HepG2 (cell line): ENCODE results near the gene ZBTB21. TPM values are rescaled to one million over a fixed set of nuclear protein-coding genes. Genes with fewer than 3 reads are reported as not detected.

Source experiments
- ATAC-seq: fragments of 200-7000 bp; cut with Tn5 transposase; 3 replicates; pipeline ENCODE4 v1.9.1; 2020; ENCODE audit warnings: mild to moderate bottlenecking, moderate library complexity
- BruUV-seq: library from RNA; stranded (reverse); fragments of 400-500 nt; replicated peaks from 2 replicates; lab custom pipeline; 2021; lab: Mats Ljungman, UMichigan
- CTCF ChIA-PET: fragments of 300-600 bp; formaldehyde crosslinking; extraction: SDS; loops from one replicate; lab custom pipeline; 2021; ENCODE audit warnings: low total read pairs, inconsistent platforms, low intra/inter-chr PET ratio; lab: Yijun Ruan, JAX
- POLR2A ChIA-PET: fragments of 350-600 bp; sonication (Branson Sonifier 250); formaldehyde crosslinking; loops from one replicate; lab custom pipeline; 2020; ENCODE audit warnings: antibody characterized with exemption, inconsistent platforms; lab: Yijun Ruan, JAX
- DNase-seq: peaks from one replicate; pipeline ENCODE4 v3.0.0-alpha.2; 2015; ENCODE audit warnings: low spot score
- FAIRE-seq: peaks from 3 replicates; lab custom pipeline; 2011; peaks lifted over from hg19 to GRCh38; lab: Jason Lieb, UNC
- H2AFZ ChIP-seq: one replicate; pipeline ENCODE4 v1.6.1; 2011; ENCODE audit warnings: low read length, inconsistent platforms
- H3K27ac ChIP-seq: fragments of 300-600 bp; 3 replicates; pipeline ENCODE4 v1.8.0; 2011; ENCODE audit warnings: mixed run types, mild to moderate bottlenecking, mixed read lengths, low read length, inconsistent platforms; ENCODE audit not compliant: insufficient read depth; ENCODE audit errors: extremely low read length
- H3K27me3 ChIP-seq, 2 experiments: fragments of 200-600 bp in 1 of 2; 2 replicates in 1 of 2; 3 replicates in 1 of 2; pipeline versions ENCODE4 v1.6.0 to v1.8.0; 2011; ENCODE audit warnings: low read length in 2 of 2, mild to moderate bottlenecking in 2 of 2, moderate library complexity in 2 of 2, inconsistent platforms in 1 of 2; ENCODE audit not compliant: insufficient read depth in 2 of 2, control insufficient read depth in 1 of 2
- H3K36me3 ChIP-seq, 2 experiments: fragments of 200-600 bp in 1 of 2; replicated peaks in 1 of 2; 2 replicates in 1 of 2; 3 replicates in 1 of 2; pipeline versions ENCODE4 v1.5.1 to v1.8.0; 2011; ENCODE audit warnings: low read length in 2 of 2, inconsistent platforms in 1 of 2; ENCODE audit not compliant: insufficient read depth in 2 of 2, control insufficient read depth in 1 of 2
- H3K4me1 ChIP-seq: 2 replicates; pipeline ENCODE4 v1.5.1; 2012; ENCODE audit warnings: low read length, inconsistent platforms; ENCODE audit not compliant: insufficient read depth
- H3K4me2 ChIP-seq: 2 replicates; pipeline ENCODE4 v1.6.0; 2011; ENCODE audit warnings: low read depth, low read length, inconsistent platforms
- H3K4me3 ChIP-seq, 3 experiments: fragments of 200-600 bp in 1 of 3; sonication (generic), shearing (Covaris generic) in 1 of 3; replicated peaks in 1 of 3; 2 replicates each; pipeline ENCODE4 v1.5.1; 2011 to 2016; ENCODE audit warnings: low read length in 3 of 3, inconsistent platforms in 2 of 3, low read depth in 2 of 3, mild to moderate bottlenecking in 2 of 3, control low read depth in 1 of 3, mixed read lengths in 1 of 3; ENCODE audit not compliant: insufficient read depth in 1 of 3
- H3K79me2 ChIP-seq: one replicate; pipeline ENCODE4 v1.6.1; 2011; ENCODE audit warnings: low read length, inconsistent platforms; ENCODE audit not compliant: insufficient read depth
- H3K9ac ChIP-seq: 2 replicates; pipeline ENCODE4 v1.6.0; 2011; ENCODE audit warnings: mild to moderate bottlenecking, low read depth, low read length, inconsistent platforms; ENCODE audit not compliant: insufficient read depth
- H3K9me3 ChIP-seq: 2 replicates; pipeline ENCODE4 v1.5.1; 2012; ENCODE audit warnings: mild to moderate bottlenecking, low read length
- H4K20me1 ChIP-seq: 2 replicates; pipeline ENCODE4 v1.6.0; 2011; ENCODE audit warnings: inconsistent platforms, mild to moderate bottlenecking, low read length, moderate library complexity; ENCODE audit not compliant: insufficient read depth
- CC2D1A ChIP-seq: sonication (generic); formaldehyde crosslinking; IDR thresholded peaks from 2 replicates; pipeline ENCODE4 v1.8.1; 2023; ENCODE audit warnings: mild to moderate bottlenecking, missing genetic modification reagents
- ELF4 ChIP-seq: sonication (generic); formaldehyde crosslinking; IDR thresholded peaks from 2 replicates; pipeline ENCODE4 v1.5.0; 2020; ENCODE audit warnings: missing genetic modification reagents, mild to moderate bottlenecking, moderate library complexity, borderline replicate concordance
- GLI4 ChIP-seq: sonication (generic); formaldehyde crosslinking; IDR thresholded peaks from 2 replicates; pipeline ENCODE4 v1.5.1; 2020; ENCODE audit warnings: missing genetic modification reagents, mild to moderate bottlenecking, moderate library complexity, borderline replicate concordance
- GLMP ChIP-seq: sonication (generic); formaldehyde crosslinking; IDR thresholded peaks from 2 replicates; pipeline ENCODE4 v1.9.0; 2021; ENCODE audit warnings: missing genetic modification reagents, mild to moderate bottlenecking, borderline replicate concordance
- HOXA9 ChIP-seq: sonication (generic); formaldehyde crosslinking; IDR thresholded peaks from 2 replicates; pipeline ENCODE4 v1.8.1; 2022; ENCODE audit warnings: missing genetic modification reagents, mild to moderate bottlenecking, moderate library complexity, borderline replicate concordance
- KDM3A ChIP-seq: IDR thresholded peaks from 2 replicates; pipeline ENCODE4 v1.6.1; 2018; ENCODE audit warnings: low read depth, missing compliant biosample characterization
- MYC ChIP-seq: sonication (generic); formaldehyde crosslinking; IDR thresholded peaks from 2 replicates; pipeline ENCODE4 v1.9.0; 2021; ENCODE audit warnings: missing genetic modification reagents, borderline replicate concordance
- REST ChIP-seq, 2 experiments: IDR thresholded peaks; 2 replicates each; pipeline ENCODE4 v1.6.1; 2011 to 2012; ENCODE audit warnings: low read length in 2 of 2, borderline replicate concordance in 1 of 2, low read depth in 1 of 2, mild to moderate bottlenecking in 1 of 2, moderate library complexity in 1 of 2
- XBP1 ChIP-seq: sonication (generic); formaldehyde crosslinking; IDR thresholded peaks from 2 replicates; pipeline ENCODE4 v1.5.0; 2020; ENCODE audit warnings: missing genetic modification reagents
- ZBTB3 ChIP-seq: sonication (generic); formaldehyde crosslinking; IDR thresholded peaks from 2 replicates; pipeline ENCODE4 v1.4.0; 2020; ENCODE audit warnings: low read depth, mild to moderate bottlenecking, moderate library complexity, missing genetic modification reagents, borderline replicate concordance
- ZNF224 ChIP-seq: sonication (generic); formaldehyde crosslinking; IDR thresholded peaks from 2 replicates; pipeline ENCODE4 v1.5.0; 2020; ENCODE audit warnings: mild to moderate bottlenecking, missing genetic modification reagents
- ZNF644 ChIP-seq: IDR thresholded peaks from 2 replicates; pipeline ENCODE4 v1.6.1; 2016; ENCODE audit warnings: low read depth
- ZNF646 ChIP-seq: sonication (generic); formaldehyde crosslinking; IDR thresholded peaks from 2 replicates; pipeline ENCODE4 v1.9.0; 2021; ENCODE audit warnings: mild to moderate bottlenecking, missing genetic modification reagents
- WGBS: methylation state at CpG from one replicate; pipeline ENCODE4 v1.1.6; 2017; ENCODE audit warnings: low lambda C conversion rate; 5-methylcytosine and 5-hydroxymethylcytosine counted together
- in situ Hi-C: cut with HindIII; loops from 2 replicates; pipeline ENCODE4 v1.10.0; 2017; ENCODE audit warnings: low pct_unique_long_range_greater_than_20kb; ENCODE audit not compliant: extremely low pct_ligation_motif_present
- intact Hi-C: fragments of 100-400 bp; cut with micrococcal nuclease; formaldehyde crosslinking; loops from one replicate; pipeline ENCODE4 v1.10.0; 2022; ENCODE audit not compliant: unreplicated experiment
- polyA plus RNA-seq, 8 experiments: library from polyadenylated mRNA; depleted of rRNA in 3 of 8; stranded (reverse) in 7 of 8; unstranded in 1 of 8; fragments of >200 nt; fragmentation: Illumina TruSeq in 4 of 8; extraction: Trizol in 4 of 8; gene quantifications; 2 replicates each; pipeline versions ENCODE4 v1.2.1 to v1.2.3, GENCODE V29; 2011 to 2016; ENCODE audit warnings: low read depth in 4 of 8, missing spikeins in 1 of 8, mixed read lengths in 1 of 8; ENCODE audit not compliant: insufficient read depth in 1 of 8
- total RNA-seq, 5 experiments: library from RNA; depleted of rRNA; stranded (reverse); fragments of >200 nt; fragmentation: Illumina TruSeq; extraction: Trizol; gene quantifications; 2 replicates each; pipeline ENCODE4 v1.2.3, GENCODE V29; 2016; ENCODE audit warnings: low read depth in 1 of 5

Gene ZBTB21
- total and polyA plus RNA-seq, 2 of the 13 experiments (the other 11 are each of a cell fraction or from before 2014, with no cell fraction given), result 4.5 to 6.1 TPM

GRCh38 chr21:42019706-42020105, 9.5 kb upstream of the ZBTB21 start:
- intact Hi-C loops, result no loop called here
- FAIRE-seq, result no peak
- WGBS, result 42% methylated on average over 6 of the region's 6 CpGs

More at GRCh38 chr21:42019706-42020105, 9.5 kb upstream of the ZBTB21 start:
- TF ChIP-seq ZBTB3 (CRISPR knock-in tag) (no peak), ZNF646 (CRISPR knock-in tag) (no peak), ZNF224 (no peak), ELF4 (no peak), HOXA9 (CRISPR knock-in tag) (no peak), ZNF644 (CRISPR knock-in tag) (no peak), GLMP (CRISPR knock-in tag) (no peak), REST (IDR thresholded peaks at IDR 0.05; ENCODE audit: borderline replicate concordance in 1 of 2, low read depth in 1 of 2, low read length in 2 of 2) (no peak), CC2D1A (CRISPR knock-in tag) (no peak), GLI4 (no peak), XBP1 (CRISPR knock-in tag) (no peak), KDM3A (CRISPR knock-in tag) (no peak), MYC (CRISPR knock-in tag) (no peak)
- ATAC-seq, result no peak
- no TSS peak for BruUV-seq
- Histone ChIP-seq H3K36me3 (no peaks in the 10 kb centered on the region), H3K4me1 (no peaks in the 10 kb centered on the region), H3K4me3 (no peak overlapping the region), H3K27ac (no peak overlapping the region), H3K27me3 (peaks cover 6 to 54% of the 10 kb centered on the region in 2 experiments), H3K4me2 (no peak overlapping the region), H4K20me1 (no peaks in the 10 kb centered on the region), H2AFZ (no peak overlapping the region), H3K79me2 (no peaks in the 10 kb centered on the region), H3K9me3 (0 out of 2 replicates have a peak, but pooled peaks cover under 1% of the 10 kb centered on the region), H3K9ac (no peak overlapping the region)
- ChIA-PET CTCF (no interaction called here), POLR2A (no interaction called here)
- no peak for DNase-seq
- in situ Hi-C loops, result no loop called here
